OCI-LY3 (cell line): ENCODE results near the gene SERGEF.

Experiments
- H2AFZ ChIP-seq: fragments of 200-600, 300-600 bp; shearing (Covaris generic); 2 replicates; pipeline ENCODE4 v1.6.0; 2014; ENCODE audit warnings: antibody characterized with exemption, low read depth, low read length
- H3K27ac ChIP-seq: fragments of 200-600, 300-600 bp; sonication (generic); 2 replicates; pipeline ENCODE4 v1.5.1; 2014; ENCODE audit warnings: mild to moderate bottlenecking, low read length, moderate library complexity, mixed read lengths
- H3K27me3 ChIP-seq: fragments of 200-600, 300-600 bp; sonication (generic); 2 replicates; pipeline ENCODE4 v1.6.1; 2014; ENCODE audit warnings: low read depth, low read length, mixed read lengths
- H3K36me3 ChIP-seq: fragments of 200-600, 300-600 bp; sonication (generic); replicated peaks from 2 replicates; pipeline ENCODE3; 2014; ENCODE audit warnings: low read depth, low read length, mixed read lengths
- H3K4me1 ChIP-seq: fragments of 300-600, 200-600 bp; sonication (generic); 2 replicates; pipeline ENCODE4 v1.6.1; 2014; ENCODE audit warnings: low read length, mixed read lengths
- H3K4me2 ChIP-seq: fragments of 200-600, 300-600 bp; sonication (generic); 2 replicates; pipeline ENCODE4 v1.6.1; 2014; ENCODE audit warnings: low read length, mixed read lengths
- H3K4me3 ChIP-seq: fragments of 300-600, 200-600 bp; sonication (generic); 2 replicates; pipeline ENCODE4 v1.5.1; 2014; ENCODE audit warnings: antibody characterized with exemption, mild to moderate bottlenecking, low read length, moderate library complexity
- H3K79me2 ChIP-seq: fragments of 300-600, 200-600 bp; shearing (Covaris generic); 2 replicates; pipeline ENCODE4 v1.6.1; 2014; ENCODE audit warnings: mild to moderate bottlenecking, low read length, mixed read lengths
- H3K9ac ChIP-seq: fragments of 300-600, 200-600 bp; shearing (Covaris generic); 2 replicates; pipeline ENCODE4 v1.6.0; 2014; ENCODE audit warnings: mild to moderate bottlenecking, low read length, moderate library complexity
- H3K9me3 ChIP-seq: fragments of 200-600, 300-600 bp; shearing (Covaris generic); 2 replicates; pipeline ENCODE4 v1.6.1; 2014; ENCODE audit warnings: low read length, mixed read lengths; ENCODE audit not compliant: insufficient read depth
- H4K20me1 ChIP-seq: fragments of 200-600, 300-600 bp; sonication (generic); 2 replicates; pipeline ENCODE4 v1.6.1; 2016; ENCODE audit warnings: low read length, mixed read lengths; ENCODE audit not compliant: insufficient read depth
- CTCF ChIP-seq: fragments of 200-600, 300-600 bp; sonication (generic); IDR thresholded peaks from 2 replicates; pipeline ENCODE4 v1.5.1; 2014; ENCODE audit warnings: antibody characterized with exemption, low read length, low read depth
- EZH2phosphoT487 ChIP-seq: fragments of 200-600 bp; shearing (Covaris generic); IDR thresholded peaks from 2 replicates; pipeline ENCODE4 v1.6.1; 2018; ENCODE audit warnings: antibody characterized with exemption, mixed run types, low read depth

The SERGEF gene

GRCh38 chr11:17744151-17744940, 268.5 kb downstream of the SERGEF start:
- no peaks in the 10 kb centered on the region for H3K36me3 ChIP-seq
- H4K20me1 ChIP-seq, result no peaks in the 10 kb centered on the region
- H3K4me3 ChIP-seq, result no peak overlapping the region
- H3K9ac ChIP-seq, result no peak overlapping the region
- TF ChIP-seq EZH2phosphoT487, result no peak
- TF ChIP-seq CTCF, result no peak
- no peaks in the 10 kb centered on the region for H3K79me2 ChIP-seq
- no peaks in the 10 kb centered on the region for H3K9me3 ChIP-seq
- no peak overlapping the region for H3K4me2 ChIP-seq
- H3K4me1 ChIP-seq, result no peaks in the 10 kb centered on the region
- H2AFZ ChIP-seq, result no peak overlapping the region
- no peaks in the 10 kb centered on the region for H3K27me3 ChIP-seq
- no peak overlapping the region for H3K27ac ChIP-seq

GRCh38 chr11:17743808-17744119, 269.1 kb downstream of the SERGEF start:
- Histone ChIP-seq H3K36me3 (no peaks in the 10 kb centered on the region), H3K4me2 (no peak overlapping the region), H3K9ac (no peak overlapping the region), H3K27ac (no peak overlapping the region), H2AFZ (no peak overlapping the region), H3K79me2 (no peaks in the 10 kb centered on the region), H3K4me3 (no peak overlapping the region), H4K20me1 (no peaks in the 10 kb centered on the region), H3K27me3 (no peaks in the 10 kb centered on the region), H3K9me3 (no peaks in the 10 kb centered on the region), H3K4me1 (no peaks in the 10 kb centered on the region)
- no peak for TF ChIP-seq CTCF
- no peak for TF ChIP-seq EZH2phosphoT487

GRCh38 chr11:17743026-17743807, 269.6 kb downstream of the SERGEF start:
- Histone ChIP-seq H3K9ac (no peak overlapping the region), H3K4me1 (no peaks in the 10 kb centered on the region), H3K36me3 (no peaks in the 10 kb centered on the region), H4K20me1 (no peaks in the 10 kb centered on the region), H3K4me2 (no peak overlapping the region), H3K27ac (no peak overlapping the region), H3K4me3 (no peak overlapping the region), H3K79me2 (no peaks in the 10 kb centered on the region), H3K27me3 (no peaks in the 10 kb centered on the region), H2AFZ (no peak overlapping the region), H3K9me3 (no peaks in the 10 kb centered on the region)
- TF ChIP-seq EZH2phosphoT487 (no peak), CTCF (no peak)

- Histone ChIP-seq H3K27me3 (no peaks in the 10 kb centered on the region), H3K9ac (no peak overlapping the region), H3K36me3 (no peaks in the 10 kb centered on the region), H3K27ac (no peak overlapping the region), H3K4me3 (no peak overlapping the region), H3K9me3 (no peaks in the 10 kb centered on the region), H3K4me2 (no peak overlapping the region), H3K79me2 (no peaks in the 10 kb centered on the region), H3K4me1 (no peaks in the 10 kb centered on the region), H2AFZ (no peak overlapping the region), H4K20me1 (no peaks in the 10 kb centered on the region)
- no peak for TF ChIP-seq EZH2phosphoT487
- no peak for TF ChIP-seq CTCF
Observed at GRCh38 chr11:17742019-17742418, 270.8 kb downstream of the SERGEF start.
